Liver (tissue), 9 donors: ENCODE data around the gene NCAM1. TPM values are rescaled to one million over a fixed set of nuclear protein-coding genes. Genes with fewer than 3 reads are reported as not detected.

Experiments
- DNase-seq: peaks from one replicate; pipeline ENCODE4 v3.0.0-alpha.2; 2017; ENCODE audit warnings: low spot score
- H3K27ac ChIP-seq, 2 donors: one replicate each; pipeline ENCODE4 v1.7.0; 2013; ENCODE audit warnings: inconsistent platforms in 2 of 2, low read length in 2 of 2, control low read depth in 1 of 2, low read depth in 1 of 2, mild to moderate bottlenecking in 1 of 2
- H3K27me3 ChIP-seq, 4 donors: one replicate each; pipeline versions ENCODE4 v1.6.1 to v1.7.0; 2013; ENCODE audit warnings: low read length in 3 of 4, inconsistent platforms in 1 of 4, mild to moderate bottlenecking in 1 of 4, moderate library complexity in 1 of 4; ENCODE audit not compliant: control insufficient read depth in 4 of 4, insufficient read depth in 4 of 4
- H3K36me3 ChIP-seq, 4 donors: one replicate each; pipeline versions ENCODE4 v1.6.1 to v1.7.0; 2013; ENCODE audit warnings: low read length in 3 of 4, mild to moderate bottlenecking in 3 of 4, low read depth in 1 of 4, moderate library complexity in 1 of 4; ENCODE audit not compliant: control insufficient read depth in 4 of 4, insufficient read depth in 3 of 4
- H3K4me1 ChIP-seq, 4 donors: one replicate each; pipeline versions ENCODE4 v1.6.1 to v1.7.0; 2013; ENCODE audit warnings: low read length in 3 of 4, mild to moderate bottlenecking in 3 of 4, moderate library complexity in 1 of 4; ENCODE audit not compliant: control insufficient read depth in 4 of 4, insufficient read depth in 4 of 4
- H3K4me3 ChIP-seq, 3 donors: one replicate each; pipeline versions ENCODE4 v1.6.1 to v1.7.0; 2013; ENCODE audit warnings: low read length in 3 of 3, control low read depth in 1 of 3, low read depth in 1 of 3, mild to moderate bottlenecking in 1 of 3
- H3K9ac ChIP-seq, 2 donors: one replicate each; pipeline ENCODE4 v1.7.0; 2013; ENCODE audit warnings: low read length in 2 of 2, mild to moderate bottlenecking in 2 of 2, moderate library complexity in 2 of 2, control low read depth in 1 of 2, low read depth in 1 of 2
- H3K9me3 ChIP-seq, 4 donors: one replicate each; pipeline versions ENCODE4 v1.6.1 to v1.7.0; 2013; ENCODE audit warnings: low read length in 3 of 4; ENCODE audit not compliant: control insufficient read depth in 4 of 4
- EGR1 ChIP-seq, 2 donors: IDR thresholded peaks; 2 replicates each; pipeline ENCODE4 v1.6.1; 2016 to 2018; ENCODE audit warnings: antibody characterized with exemption in 2 of 2, low read depth in 2 of 2
- FOXA1 ChIP-seq: IDR thresholded peaks from 2 replicates; pipeline ENCODE4 v1.6.1; 2016; ENCODE audit warnings: antibody characterized with exemption
- FOXA2 ChIP-seq: IDR thresholded peaks from 2 replicates; pipeline ENCODE4 v1.6.1; 2016; ENCODE audit warnings: antibody characterized with exemption
- GABPA ChIP-seq, 2 donors: IDR thresholded peaks in 1 of 2; conservative IDR thresholded peaks in 1 of 2; 2 replicates each; pipeline ENCODE4 v1.6.1; 2016; ENCODE audit warnings: antibody characterized with exemption in 2 of 2, mild to moderate bottlenecking in 1 of 2, moderate library complexity in 1 of 2
- HNF4A ChIP-seq, 2 donors: conservative IDR thresholded peaks; 2 replicates each; pipeline ENCODE4 v1.6.1; 2016; ENCODE audit warnings: antibody characterized with exemption in 2 of 2, mild to moderate bottlenecking in 2 of 2
- HNF4G ChIP-seq: IDR thresholded peaks from 2 replicates; pipeline ENCODE4 v1.6.1; 2016; ENCODE audit warnings: antibody characterized with exemption
- JUND ChIP-seq, 2 donors: IDR thresholded peaks; 2 replicates each; pipeline ENCODE4 v1.6.1; 2016; ENCODE audit warnings: antibody characterized with exemption in 2 of 2
- NR2F2 ChIP-seq: IDR thresholded peaks from 2 replicates; pipeline ENCODE4 v1.6.1; 2016; ENCODE audit warnings: antibody characterized with exemption
- RAD21 ChIP-seq, 2 donors: IDR thresholded peaks; 2 replicates each; pipeline ENCODE4 v1.6.1; 2016; ENCODE audit warnings: antibody characterized with exemption in 2 of 2, mild to moderate bottlenecking in 2 of 2
- RXRA ChIP-seq, 2 donors: IDR thresholded peaks; 2 replicates each; pipeline ENCODE4 v1.6.1; 2017 to 2018; ENCODE audit warnings: antibody characterized with exemption in 2 of 2, mild to moderate bottlenecking in 1 of 2
- SP1 ChIP-seq: IDR thresholded peaks from 2 replicates; pipeline ENCODE4 v1.6.1; 2018; ENCODE audit warnings: antibody characterized with exemption, mild to moderate bottlenecking
- TAF1 ChIP-seq: conservative IDR thresholded peaks from 2 replicates; pipeline ENCODE4 v1.6.1; 2016; ENCODE audit warnings: antibody characterized with exemption, mild to moderate bottlenecking
- YY1 ChIP-seq: IDR thresholded peaks from 2 replicates; pipeline ENCODE4 v1.6.1; 2016; ENCODE audit warnings: antibody characterized with exemption, mild to moderate bottlenecking
- WGBS: extraction: QIAGEN DNeasy Blood & Tissue Kit; methylation state at CpG from one replicate; pipeline ENCODE4 v1.1.7; 2013; 5-methylcytosine and 5-hydroxymethylcytosine counted together
- polyA plus RNA-seq, 2 donors: library from polyadenylated mRNA; stranded (reverse) in 1 of 2; unstranded in 1 of 2; fragments of 200-250 nt in 1 of 2; fragments of >200 nt in 1 of 2; fragmentation: Nextera tagmentation in 1 of 2; extraction: Ambion mirVana in 1 of 2; gene quantifications; one replicate each; pipeline versions ENCODE4 v1.2.1 to v1.2.3, GENCODE V29; 2013 to 2015
- total RNA-seq, 2 donors: library from RNA; depleted of rRNA; stranded (reverse); fragments of >200 nt; gene quantifications; one replicate each; pipeline ENCODE4 v1.2.3, GENCODE V29; 2014
- TF ChIP-seq, protein P1 (sequence below): IDR thresholded peaks from 2 replicates; pipeline ENCODE4 v1.6.1; 2016; ENCODE audit warnings: antibody characterized with exemption
- TF ChIP-seq, protein P2 (sequence below): IDR thresholded peaks from 2 replicates; pipeline ENCODE4 v1.6.1; 2016; ENCODE audit warnings: antibody characterized with exemption, mild to moderate bottlenecking
- TF ChIP-seq, protein P3 (sequence below): fragments of 150-350 bp; IDR thresholded peaks from 2 replicates; pipeline ENCODE4 v1.5.1; 2017; ENCODE audit warnings: improper control_type of control experiment, low read depth, low read length; ENCODE audit not compliant: missing input control
- TF ChIP-seq, protein P4 (sequence below): IDR thresholded peaks from 2 replicates; pipeline ENCODE4 v1.6.1; 2016; ENCODE audit warnings: antibody characterized with exemption
- TF ChIP-seq, protein P5 (sequence below): IDR thresholded peaks from 2 replicates; pipeline ENCODE4 v1.6.1; 2016; ENCODE audit warnings: antibody characterized with exemption
- donor health status: healthy.
- donor health status: healthy.
- donor health status: healthy.
- donor health status: healthy.
- donor health status: healthy.

Gene NCAM1
- total and polyA plus RNA-seq, 4 donors = 0.65 to 2.1 (median 0.88) TPM

DNA sequence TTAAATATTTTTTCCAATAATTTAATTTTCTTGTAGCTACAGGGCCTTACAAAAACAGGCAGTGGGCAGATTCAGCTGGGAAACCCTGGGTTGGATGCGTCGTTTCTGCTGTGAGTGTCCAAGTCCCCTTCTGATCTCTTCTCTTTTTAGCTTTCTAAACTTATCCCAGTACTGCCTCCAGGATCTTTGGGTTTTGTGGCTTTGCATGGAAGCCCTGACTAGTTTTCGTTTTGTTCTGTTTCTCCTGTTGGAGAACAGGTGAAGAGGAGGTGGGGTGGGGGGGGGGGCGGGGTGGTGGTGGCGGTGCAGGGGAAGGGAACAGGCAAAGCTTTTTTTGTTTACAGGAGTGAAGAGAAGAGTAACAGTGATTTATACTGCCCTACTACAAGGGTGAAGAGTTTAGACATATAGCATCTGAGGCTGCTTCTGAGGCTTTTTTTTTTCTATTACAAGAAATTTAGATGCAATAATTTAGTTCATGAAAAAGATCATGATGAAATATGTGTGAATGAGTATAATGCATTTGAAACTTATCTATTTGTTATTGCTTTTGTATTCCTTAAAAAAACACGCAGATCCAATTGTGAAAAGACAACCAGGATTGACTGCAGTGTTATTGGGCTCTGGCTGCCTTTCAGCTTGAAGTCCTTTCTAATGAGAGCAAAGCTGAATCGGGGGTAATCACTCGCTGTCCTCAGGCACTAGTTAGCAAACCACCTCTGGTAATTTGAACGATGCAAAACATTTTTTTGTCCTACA lies 142.9 kb downstream of the NCAM1 start:
- DNase-seq = no peak
- 49% methylated on average over 9 of the region's 9 CpGs for WGBS
- Histone ChIP-seq H3K4me3 (no peak overlapping the region), H3K36me3 (no peaks in the 10 kb centered on the region), H3K9ac (no peak overlapping the region), H3K4me1 (peaks cover 0 to 4% (median 1%) of the 10 kb centered on the region in 4 donors), H3K27me3 (peaks cover 0 to 2% (median 0%) of the 10 kb centered on the region in 4 donors), H3K9me3 (no peaks in the 10 kb centered on the region), H3K27ac (no peak overlapping the region)
- no peak for TF ChIP-seq EGR1 (IDR thresholded peaks at IDR 0.05; ENCODE audit: low read depth in 2 of 2)
- no peak for TF ChIP-seq FOXA1
- TF ChIP-seq, protein P1, sequence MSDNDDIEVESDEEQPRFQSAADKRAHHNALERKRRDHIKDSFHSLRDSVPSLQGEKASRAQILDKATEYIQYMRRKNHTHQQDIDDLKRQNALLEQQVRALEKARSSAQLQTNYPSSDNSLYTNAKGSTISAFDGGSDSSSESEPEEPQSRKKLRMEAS = no peak
- TF ChIP-seq, protein P2, sequence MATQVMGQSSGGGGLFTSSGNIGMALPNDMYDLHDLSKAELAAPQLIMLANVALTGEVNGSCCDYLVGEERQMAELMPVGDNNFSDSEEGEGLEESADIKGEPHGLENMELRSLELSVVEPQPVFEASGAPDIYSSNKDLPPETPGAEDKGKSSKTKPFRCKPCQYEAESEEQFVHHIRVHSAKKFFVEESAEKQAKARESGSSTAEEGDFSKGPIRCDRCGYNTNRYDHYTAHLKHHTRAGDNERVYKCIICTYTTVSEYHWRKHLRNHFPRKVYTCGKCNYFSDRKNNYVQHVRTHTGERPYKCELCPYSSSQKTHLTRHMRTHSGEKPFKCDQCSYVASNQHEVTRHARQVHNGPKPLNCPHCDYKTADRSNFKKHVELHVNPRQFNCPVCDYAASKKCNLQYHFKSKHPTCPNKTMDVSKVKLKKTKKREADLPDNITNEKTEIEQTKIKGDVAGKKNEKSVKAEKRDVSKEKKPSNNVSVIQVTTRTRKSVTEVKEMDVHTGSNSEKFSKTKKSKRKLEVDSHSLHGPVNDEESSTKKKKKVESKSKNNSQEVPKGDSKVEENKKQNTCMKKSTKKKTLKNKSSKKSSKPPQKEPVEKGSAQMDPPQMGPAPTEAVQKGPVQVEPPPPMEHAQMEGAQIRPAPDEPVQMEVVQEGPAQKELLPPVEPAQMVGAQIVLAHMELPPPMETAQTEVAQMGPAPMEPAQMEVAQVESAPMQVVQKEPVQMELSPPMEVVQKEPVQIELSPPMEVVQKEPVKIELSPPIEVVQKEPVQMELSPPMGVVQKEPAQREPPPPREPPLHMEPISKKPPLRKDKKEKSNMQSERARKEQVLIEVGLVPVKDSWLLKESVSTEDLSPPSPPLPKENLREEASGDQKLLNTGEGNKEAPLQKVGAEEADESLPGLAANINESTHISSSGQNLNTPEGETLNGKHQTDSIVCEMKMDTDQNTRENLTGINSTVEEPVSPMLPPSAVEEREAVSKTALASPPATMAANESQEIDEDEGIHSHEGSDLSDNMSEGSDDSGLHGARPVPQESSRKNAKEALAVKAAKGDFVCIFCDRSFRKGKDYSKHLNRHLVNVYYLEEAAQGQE = no peak
- no peak for TF ChIP-seq JUND (IDR thresholded peaks at IDR 0.05)
- TF ChIP-seq, protein P3, sequence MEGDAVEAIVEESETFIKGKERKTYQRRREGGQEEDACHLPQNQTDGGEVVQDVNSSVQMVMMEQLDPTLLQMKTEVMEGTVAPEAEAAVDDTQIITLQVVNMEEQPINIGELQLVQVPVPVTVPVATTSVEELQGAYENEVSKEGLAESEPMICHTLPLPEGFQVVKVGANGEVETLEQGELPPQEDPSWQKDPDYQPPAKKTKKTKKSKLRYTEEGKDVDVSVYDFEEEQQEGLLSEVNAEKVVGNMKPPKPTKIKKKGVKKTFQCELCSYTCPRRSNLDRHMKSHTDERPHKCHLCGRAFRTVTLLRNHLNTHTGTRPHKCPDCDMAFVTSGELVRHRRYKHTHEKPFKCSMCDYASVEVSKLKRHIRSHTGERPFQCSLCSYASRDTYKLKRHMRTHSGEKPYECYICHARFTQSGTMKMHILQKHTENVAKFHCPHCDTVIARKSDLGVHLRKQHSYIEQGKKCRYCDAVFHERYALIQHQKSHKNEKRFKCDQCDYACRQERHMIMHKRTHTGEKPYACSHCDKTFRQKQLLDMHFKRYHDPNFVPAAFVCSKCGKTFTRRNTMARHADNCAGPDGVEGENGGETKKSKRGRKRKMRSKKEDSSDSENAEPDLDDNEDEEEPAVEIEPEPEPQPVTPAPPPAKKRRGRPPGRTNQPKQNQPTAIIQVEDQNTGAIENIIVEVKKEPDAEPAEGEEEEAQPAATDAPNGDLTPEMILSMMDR = no peak
- no peak for TF ChIP-seq FOXA2
- TF ChIP-seq SP1 = no peak
- no peak for TF ChIP-seq RAD21 (IDR thresholded peaks at IDR 0.05)
- no peak for TF ChIP-seq NR2F2
- TF ChIP-seq GABPA (IDR thresholded peaks at IDR 0.05 in 1 of 2, conservative IDR thresholded peaks at IDR 0.05 in 1 of 2) = no peak
- no peak for TF ChIP-seq HNF4A (conservative IDR thresholded peaks at IDR 0.05)
- TF ChIP-seq RXRA (IDR thresholded peaks at IDR 0.05) = no peak
- TF ChIP-seq, protein P4, sequence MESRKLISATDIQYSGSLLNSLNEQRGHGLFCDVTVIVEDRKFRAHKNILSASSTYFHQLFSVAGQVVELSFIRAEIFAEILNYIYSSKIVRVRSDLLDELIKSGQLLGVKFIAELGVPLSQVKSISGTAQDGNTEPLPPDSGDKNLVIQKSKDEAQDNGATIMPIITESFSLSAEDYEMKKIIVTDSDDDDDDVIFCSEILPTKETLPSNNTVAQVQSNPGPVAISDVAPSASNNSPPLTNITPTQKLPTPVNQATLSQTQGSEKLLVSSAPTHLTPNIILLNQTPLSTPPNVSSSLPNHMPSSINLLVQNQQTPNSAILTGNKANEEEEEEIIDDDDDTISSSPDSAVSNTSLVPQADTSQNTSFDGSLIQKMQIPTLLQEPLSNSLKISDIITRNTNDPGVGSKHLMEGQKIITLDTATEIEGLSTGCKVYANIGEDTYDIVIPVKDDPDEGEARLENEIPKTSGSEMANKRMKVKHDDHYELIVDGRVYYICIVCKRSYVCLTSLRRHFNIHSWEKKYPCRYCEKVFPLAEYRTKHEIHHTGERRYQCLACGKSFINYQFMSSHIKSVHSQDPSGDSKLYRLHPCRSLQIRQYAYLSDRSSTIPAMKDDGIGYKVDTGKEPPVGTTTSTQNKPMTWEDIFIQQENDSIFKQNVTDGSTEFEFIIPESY = no peak
- no peak for TF ChIP-seq HNF4G
- no peak for TF ChIP-seq YY1
- TF ChIP-seq, protein P5, sequence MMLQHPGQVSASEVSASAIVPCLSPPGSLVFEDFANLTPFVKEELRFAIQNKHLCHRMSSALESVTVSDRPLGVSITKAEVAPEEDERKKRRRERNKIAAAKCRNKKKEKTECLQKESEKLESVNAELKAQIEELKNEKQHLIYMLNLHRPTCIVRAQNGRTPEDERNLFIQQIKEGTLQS = no peak
- TF ChIP-seq TAF1 = no peak
